ENCODE data around the gene MDM2. TPM values are rescaled to one million over a fixed set of nuclear protein-coding genes. Genes with fewer than 3 reads are reported as not detected.
"Not testable (repeated sequence)": the region's sequence is repeated elsewhere in the genome, so short reads cannot be mapped to it uniquely, and the experiment has no call there.

Gene MDM2
- total RNA-seq, 1 experiment from 2014 or later, result 147 TPM

GRCh38 chr12:68801124-68801523 is 6.9 kb upstream of the MDM2 start:
- DNase-seq (ENCODE audit: low read depth, low spot score); in situ Hi-C loops (cut with HindIII; ENCODE audit: low pct_unique_long_range_greater_than_20kb, low sequenced_read_pairs): not testable (repeated sequence)

- in situ Hi-C loops (cut with HindIII; ENCODE audit: low pct_unique_long_range_greater_than_20kb, low sequenced_read_pairs); DNase-seq (ENCODE audit: low read depth, low spot score): not testable (repeated sequence)
Measured at GRCh38 chr12:68802372-68802745, 5.6 kb upstream of the MDM2 start.

DNA sequence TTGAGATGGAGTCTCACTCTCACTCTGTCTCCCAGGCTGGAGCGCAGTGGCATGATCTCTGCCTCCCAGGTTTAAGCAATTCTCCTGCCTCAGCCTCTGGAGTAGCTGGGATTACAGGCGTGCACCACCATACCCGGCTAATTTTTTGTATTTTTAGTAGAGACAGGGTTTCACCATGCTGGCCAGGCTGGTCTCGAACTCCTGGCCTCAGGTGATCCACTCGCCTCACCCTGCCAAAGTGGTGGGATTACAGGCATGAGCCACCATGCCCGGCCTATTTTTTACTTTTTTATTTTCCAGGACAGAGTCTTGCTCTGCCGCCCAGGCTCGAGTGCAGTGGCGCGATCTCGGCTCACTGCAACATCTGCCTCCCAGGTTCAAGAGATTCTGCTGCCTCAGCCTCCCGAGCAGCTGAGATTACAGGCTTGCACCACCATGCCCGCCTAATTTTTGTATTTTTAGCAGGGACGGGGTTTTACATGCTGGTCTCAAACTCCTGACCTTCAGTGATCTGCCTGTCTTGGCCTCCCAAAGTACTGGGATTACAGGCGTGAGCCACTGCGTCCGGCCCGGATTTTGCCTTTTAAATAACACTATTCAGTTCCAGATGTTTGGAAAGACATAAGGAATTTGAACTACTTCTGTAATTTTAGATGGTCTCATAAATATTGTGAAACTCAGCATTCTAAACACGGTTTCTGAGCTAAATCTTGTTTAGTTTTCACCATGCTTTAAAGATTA is 4.9 kb upstream of the MDM2 start:
- in situ Hi-C loops (cut with HindIII; ENCODE audit: low pct_unique_long_range_greater_than_20kb, low sequenced_read_pairs); DNase-seq (ENCODE audit: low read depth, low spot score): not testable (repeated sequence)

DNA sequence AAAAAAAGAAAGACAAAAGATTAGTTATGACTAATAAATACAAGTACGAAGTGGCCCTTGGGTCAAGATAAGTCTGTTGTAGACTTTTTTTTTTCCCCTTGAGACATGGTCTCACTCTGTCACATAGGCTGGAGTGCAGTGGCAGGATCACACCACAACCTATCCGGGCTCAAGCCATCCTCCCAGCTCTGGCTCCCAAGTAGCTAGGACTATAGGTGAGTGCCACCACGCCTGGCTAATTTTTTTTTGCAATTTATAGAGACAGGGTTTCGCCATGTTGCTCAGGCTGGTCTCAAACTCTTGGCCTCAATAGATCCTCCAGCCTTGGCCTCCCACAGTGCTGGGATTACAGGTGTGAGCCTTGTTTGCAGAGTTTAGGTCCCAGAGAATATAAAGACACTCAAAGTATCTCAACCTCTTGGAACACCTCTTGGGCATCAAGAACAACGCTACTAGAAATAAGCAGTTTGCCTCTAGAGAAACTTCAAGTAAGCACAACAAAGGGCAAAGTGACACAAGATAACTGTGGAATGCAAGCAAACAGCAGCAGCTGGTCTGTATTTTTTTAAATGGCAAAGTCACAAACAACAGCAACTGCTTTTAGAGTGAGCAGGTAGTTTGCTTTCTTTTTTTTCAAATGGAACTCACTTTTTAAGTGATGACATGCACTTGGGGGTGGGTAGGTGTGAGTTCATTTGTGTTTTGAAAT is 3.9 kb upstream of the MDM2 start:
- no peak for DNase-seq (ENCODE audit: low read depth, low spot score)
- in situ Hi-C loops (cut with HindIII; ENCODE audit: low pct_unique_long_range_greater_than_20kb, low sequenced_read_pairs), result no loop called here

GRCh38 chr12:68804657-68805591 is 3.1 kb upstream of the MDM2 start:
- in situ Hi-C loops (cut with HindIII; ENCODE audit: low pct_unique_long_range_greater_than_20kb, low sequenced_read_pairs), result no loop called here
- DNase-seq (ENCODE audit: low read depth, low spot score), result no peak

GRCh38 chr12:68805592-68806120 is 2.3 kb upstream of the MDM2 start:
- DNase-seq (ENCODE audit: low read depth, low spot score), result no peak
- in situ Hi-C loops (cut with HindIII; ENCODE audit: low pct_unique_long_range_greater_than_20kb, low sequenced_read_pairs), result no loop called here

- no peak for DNase-seq (ENCODE audit: low read depth, low spot score)
- in situ Hi-C loops (cut with HindIII; ENCODE audit: low pct_unique_long_range_greater_than_20kb, low sequenced_read_pairs), result no loop called here
Measured at GRCh38 chr12:68806488-68807237, 1.3 kb upstream of the MDM2 start.

DNA sequence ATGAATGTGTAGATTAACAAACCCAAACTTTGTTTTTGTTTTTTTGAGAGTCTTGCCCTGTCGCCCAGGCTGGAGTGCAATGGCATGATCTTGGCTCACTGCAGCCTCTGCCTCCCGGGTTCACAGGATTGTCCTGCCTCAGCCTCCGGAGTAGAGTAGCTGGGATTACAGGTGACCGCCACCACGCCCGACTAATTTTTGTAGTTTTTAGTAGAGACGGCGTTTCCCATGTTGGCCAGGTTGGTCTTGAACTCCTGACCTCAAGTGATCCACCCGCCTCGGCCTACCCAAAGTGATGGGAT is 752 bp upstream of the MDM2 start:
- DNase-seq (ENCODE audit: low read depth, low spot score); in situ Hi-C loops (cut with HindIII; ENCODE audit: low pct_unique_long_range_greater_than_20kb, low sequenced_read_pairs): not testable (repeated sequence)

DNA sequence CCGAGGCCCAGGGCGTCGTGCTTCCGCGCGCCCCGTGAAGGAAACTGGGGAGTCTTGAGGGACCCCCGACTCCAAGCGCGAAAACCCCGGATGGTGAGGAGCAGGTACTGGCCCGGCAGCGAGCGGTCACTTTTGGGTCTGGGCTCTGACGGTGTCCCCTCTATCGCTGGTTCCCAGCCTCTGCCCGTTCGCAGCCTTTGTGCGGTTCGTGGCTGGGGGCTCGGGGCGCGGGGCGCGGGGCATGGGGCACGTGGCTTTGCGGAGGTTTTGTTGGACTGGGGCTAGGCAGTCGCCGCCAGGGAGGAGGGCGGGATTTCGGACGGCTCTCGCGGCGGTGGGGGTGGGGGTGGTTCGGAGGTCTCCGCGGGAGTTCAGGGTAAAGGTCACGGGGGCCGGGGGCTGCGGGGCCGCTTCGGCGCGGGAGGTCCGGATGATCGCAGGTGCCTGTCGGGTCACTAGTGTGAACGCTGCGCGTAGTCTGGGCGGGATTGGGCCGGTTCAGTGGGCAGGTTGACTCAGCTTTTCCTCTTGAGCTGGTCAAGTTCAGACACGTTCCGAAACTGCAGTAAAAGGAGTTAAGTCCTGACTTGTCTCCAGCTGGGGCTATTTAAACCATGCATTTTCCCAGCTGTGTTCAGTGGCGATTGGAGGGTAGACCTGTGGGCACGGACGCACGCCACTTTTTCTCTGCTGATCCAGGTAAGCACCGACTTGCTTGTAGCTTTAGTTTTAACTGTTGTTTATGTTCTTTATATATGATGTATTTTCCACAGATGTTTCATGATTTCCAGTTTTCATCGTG is 612 bp downstream of the MDM2 start:
- in situ Hi-C loops (cut with HindIII; ENCODE audit: low pct_unique_long_range_greater_than_20kb, low sequenced_read_pairs), result no loop called here

DNA sequence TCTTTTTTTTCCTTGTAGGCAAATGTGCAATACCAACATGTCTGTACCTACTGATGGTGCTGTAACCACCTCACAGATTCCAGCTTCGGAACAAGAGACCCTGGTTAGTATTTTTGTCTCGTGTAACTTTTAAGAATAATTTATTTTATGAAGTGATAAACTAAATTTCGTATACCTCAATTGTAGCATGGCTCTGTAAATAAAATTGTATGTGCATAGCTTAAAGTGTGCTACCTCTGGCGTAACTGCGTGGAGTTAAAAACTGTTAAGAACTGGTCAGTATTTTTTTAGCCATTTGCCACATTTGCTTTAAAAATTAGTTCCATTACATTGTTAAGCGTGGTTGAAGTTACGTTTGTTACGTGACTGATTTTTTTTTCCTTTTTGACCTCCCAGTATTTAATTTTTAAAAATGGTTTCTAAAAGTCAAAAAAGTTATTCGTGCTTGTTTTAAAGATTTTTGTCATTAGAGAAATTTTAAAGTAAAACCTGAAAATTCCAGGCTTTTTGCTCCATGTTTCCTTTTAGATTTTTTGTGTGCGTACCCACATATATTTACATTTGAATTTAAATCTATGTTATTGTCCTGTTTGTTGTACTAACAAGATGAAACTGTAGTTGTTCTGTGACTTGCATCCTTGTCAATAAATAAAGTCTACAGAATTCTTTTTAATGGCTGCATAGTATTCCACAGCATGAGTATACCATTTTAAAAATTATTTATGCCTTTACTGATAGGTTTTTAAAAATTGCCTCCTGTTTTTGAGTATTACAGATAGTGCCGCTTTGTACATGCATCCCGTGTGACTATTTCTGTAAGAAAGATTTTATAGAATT is 1.4 kb downstream of the MDM2 start:
- in situ Hi-C loops (cut with HindIII; ENCODE audit: low pct_unique_long_range_greater_than_20kb, low sequenced_read_pairs), result no loop called here
- no peak for DNase-seq (ENCODE audit: low read depth, low spot score)

More for the DNA sequence above, 612 bp downstream of the MDM2 start:
- DNase-seq (ENCODE audit: low read depth, low spot score), result peak; percentile 90

- not testable (repeated sequence) for DNase-seq (ENCODE audit: low read depth, low spot score)
Measured at GRCh38 chr12:68810027-68810389, 2.0 kb downstream of the MDM2 start.

GRCh38 chr12:68811573-68811972 is 3.6 kb downstream of the MDM2 start:
- DNase-seq (ENCODE audit: low read depth, low spot score); in situ Hi-C loops (cut with HindIII; ENCODE audit: low pct_unique_long_range_greater_than_20kb, low sequenced_read_pairs): not testable (repeated sequence)

More at GRCh38 chr12:68810027-68810389, 2.0 kb downstream of the MDM2 start:
- in situ Hi-C loops (cut with HindIII; ENCODE audit: low pct_unique_long_range_greater_than_20kb, low sequenced_read_pairs), result not testable (repeated sequence)

DNA sequence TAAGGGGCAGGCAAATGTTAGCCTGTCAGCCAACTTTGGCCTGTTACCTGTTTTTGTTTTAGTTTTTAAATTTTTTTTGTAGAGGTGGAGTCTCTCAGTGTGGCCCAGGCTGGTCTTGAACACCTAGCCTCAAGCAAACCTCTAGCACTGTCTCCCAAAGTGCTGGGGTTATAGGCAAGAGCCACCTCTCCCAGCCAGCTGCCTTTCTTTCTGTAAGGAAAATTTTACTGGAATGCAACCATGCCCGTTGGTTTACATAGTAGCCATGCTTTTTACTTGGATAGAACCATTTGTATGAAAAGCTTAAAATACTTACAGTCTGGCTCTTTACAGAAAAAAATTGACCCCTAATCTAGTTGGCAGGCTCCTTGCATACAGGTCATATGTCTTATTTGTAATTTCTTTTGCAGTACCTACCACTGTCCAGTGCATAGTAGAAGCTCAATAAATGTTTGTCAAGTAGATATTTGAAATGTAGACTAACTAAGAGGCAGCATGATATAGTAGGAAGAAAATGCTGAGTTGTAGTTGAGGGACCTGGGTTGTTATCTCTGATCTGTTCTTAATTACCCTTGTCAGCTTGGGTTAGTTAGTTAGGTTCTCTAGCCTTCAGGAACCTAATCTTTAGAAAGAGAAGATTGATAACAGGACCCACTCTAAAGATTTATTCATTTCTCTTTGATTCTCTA is 4.7 kb downstream of the MDM2 start:
- in situ Hi-C loops (cut with HindIII; ENCODE audit: low pct_unique_long_range_greater_than_20kb, low sequenced_read_pairs), result no loop called here
- DNase-seq (ENCODE audit: low read depth, low spot score), result no peak

DNA sequence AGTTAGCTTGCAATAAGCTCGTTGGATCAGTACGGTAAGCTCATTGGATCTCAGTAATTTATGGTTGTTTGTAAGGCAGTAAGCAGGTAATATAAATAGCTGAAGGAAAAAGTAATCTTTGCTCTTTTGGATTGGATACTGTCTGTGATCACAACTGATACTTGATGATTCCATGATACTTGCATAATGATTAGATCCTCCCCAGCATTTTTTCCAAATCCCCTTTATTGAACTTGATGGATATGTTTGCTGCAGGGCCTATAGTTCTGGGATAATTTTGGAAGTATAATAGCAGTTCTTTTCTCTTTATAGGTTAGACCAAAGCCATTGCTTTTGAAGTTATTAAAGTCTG is 5.2 kb downstream of the MDM2 start:
- DNase-seq (ENCODE audit: low read depth, low spot score), result no peak
- in situ Hi-C loops (cut with HindIII; ENCODE audit: low pct_unique_long_range_greater_than_20kb, low sequenced_read_pairs), result no loop called here

GRCh38 chr12:68814490-68815231 is 6.7 kb downstream of the MDM2 start:
- no peak for DNase-seq (ENCODE audit: low read depth, low spot score)
- in situ Hi-C loops (cut with HindIII; ENCODE audit: low pct_unique_long_range_greater_than_20kb, low sequenced_read_pairs), result no loop called here

All from SK-MEL-5 (cell line).